GM18526 (cell line): ENCODE results near the gene KRTAP7-1.

Experiments
- POLR2A ChIP-seq: IDR thresholded peaks from 3 replicates; pipeline ENCODE4 v1.6.1; 2011; ENCODE audit not compliant: insufficient read length; ENCODE audit errors: extremely low read depth

Gene KRTAP7-1, protein sequence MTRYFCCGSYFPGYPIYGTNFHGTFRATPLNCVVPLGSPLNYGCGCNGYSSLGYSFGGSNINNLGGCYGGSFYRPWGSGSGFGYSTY

DNA sequence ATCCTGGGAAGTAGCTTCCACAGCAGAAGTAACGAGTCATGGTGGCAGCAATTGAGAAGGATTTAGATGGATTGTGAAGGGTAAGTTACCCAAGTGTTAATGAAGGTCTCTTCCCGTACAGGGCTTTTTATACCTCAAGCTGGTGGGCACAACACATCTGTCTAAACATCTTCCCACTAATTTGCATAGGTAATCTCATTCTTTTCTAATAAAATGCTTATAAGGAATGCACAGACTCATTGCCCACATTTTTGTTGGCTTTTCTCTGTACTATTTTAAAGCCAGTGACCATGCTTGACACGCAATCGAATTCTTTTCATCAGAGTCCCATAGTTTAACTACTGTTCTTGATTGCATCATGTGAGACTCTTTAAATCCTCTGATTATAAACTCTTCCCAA lies at the start of gene KRTAP7-1:
Gene KRTAP7-1 (minus strand): TSS at position 101 of the 400 bp plus-strand sequence. CDS start 61 bp downstream, at position 40.
- no peak for TF ChIP-seq POLR2A

GRCh38 chr21:30874526-30874925 lies 45.0 kb upstream of the KRTAP7-1 start:
- TF ChIP-seq POLR2A = no peak

DNA sequence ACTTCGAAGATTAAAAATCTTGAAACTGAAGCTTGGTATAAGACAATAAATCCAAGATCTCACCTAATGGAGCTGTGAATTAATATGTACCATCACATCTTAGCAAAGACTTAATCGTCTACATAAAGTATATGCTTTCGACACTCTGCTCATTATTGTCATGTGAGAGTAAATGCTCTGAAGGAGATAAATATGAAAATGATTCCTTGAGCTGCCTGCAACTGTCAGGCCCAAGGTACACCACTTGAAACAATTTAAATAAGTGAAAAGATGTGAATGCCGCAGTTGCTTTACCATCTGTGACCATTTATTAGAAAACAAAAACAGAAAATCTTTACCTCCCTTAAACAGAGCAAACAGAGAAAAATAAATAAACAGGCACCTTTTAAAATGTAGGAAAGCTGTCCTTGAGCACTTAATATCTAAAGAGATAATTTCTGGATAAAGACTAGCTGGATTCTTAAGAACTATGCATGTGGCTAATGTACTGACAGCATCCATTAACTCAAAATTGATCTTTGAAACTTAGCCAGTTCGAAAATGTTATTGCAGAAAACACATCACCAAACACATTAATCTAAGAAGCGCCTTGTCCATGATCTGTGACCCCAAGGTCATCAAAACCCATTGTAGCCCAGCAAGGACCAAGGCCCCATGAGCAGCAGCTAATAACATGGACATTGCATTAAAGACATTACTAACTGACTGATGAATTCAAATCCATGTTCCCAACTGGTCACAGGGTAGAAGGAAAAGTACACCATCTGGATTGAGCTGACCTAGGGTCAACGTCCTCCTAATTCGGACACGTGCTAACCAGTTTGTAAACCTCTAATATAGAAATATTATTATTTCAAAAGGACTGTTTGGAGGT lies 18.3 kb upstream of the KRTAP7-1 start:
- no peak for TF ChIP-seq POLR2A

- TF ChIP-seq POLR2A = no peak
These were observed 13.4 kb upstream of the KRTAP7-1 start for GRCh38 chr21:30842990-30843389.

GRCh38 chr21:30839304-30839703 lies 9.7 kb upstream of the KRTAP7-1 start:
- TF ChIP-seq POLR2A = no peak

DNA sequence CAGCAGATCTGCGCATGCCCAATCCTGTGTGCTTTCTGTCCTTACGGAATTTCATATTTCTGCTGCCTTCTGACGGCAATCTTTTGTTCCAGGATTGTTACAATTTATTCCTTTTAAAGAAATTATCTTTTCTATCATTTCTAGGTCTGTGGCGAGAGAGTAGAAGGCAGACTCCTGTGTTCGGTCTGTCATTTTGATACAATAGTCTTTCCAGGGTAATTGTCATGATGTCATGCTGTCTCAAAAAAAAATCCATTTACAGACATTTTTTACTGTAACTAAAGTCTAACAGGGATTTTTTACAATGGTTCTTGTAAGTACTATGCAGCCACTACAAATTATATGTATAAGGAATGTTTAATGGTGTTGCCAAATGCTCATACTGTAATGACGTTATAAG lies 9.0 kb upstream of the KRTAP7-1 start:
- no peak for TF ChIP-seq POLR2A

- TF ChIP-seq POLR2A = no peak
These were observed 1.7 kb upstream of the KRTAP7-1 start for GRCh38 chr21:30831194-30831765.

DNA sequence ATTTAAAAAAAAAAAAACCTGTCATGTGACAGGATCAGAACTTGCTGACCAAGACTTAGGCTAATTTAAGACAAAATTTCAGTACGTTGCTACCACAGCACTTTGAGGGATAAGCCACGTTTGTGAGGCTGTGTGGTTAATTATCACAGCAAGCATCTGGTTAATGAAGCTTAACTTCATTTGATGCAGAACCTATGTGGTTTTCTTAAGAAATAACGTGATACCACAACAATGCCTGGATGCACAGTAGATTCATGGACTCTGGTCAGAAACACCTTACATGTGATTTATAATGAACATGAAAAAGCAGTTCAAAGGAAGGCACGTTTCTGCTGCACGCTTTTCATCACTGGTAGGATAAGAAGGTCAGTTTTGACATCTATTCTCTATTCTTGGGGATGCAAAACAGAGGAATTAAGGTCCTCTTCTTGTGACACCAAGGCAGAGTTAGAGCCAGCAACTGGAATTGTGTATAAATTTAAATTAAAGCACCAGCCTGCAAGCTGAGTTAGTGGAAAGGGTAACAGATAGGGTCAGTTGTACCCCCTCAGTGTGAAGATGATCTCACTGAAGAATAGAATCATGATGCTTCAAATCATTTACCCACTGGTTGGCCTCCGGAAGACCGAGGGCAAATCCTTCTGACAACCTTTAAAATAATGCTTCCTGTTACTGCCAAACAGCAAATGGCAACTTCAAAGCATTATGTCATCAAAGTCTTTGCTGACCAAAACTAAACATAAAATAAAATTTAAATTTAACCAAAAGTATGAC lies 10.5 kb downstream of the KRTAP7-1 start:
- no peak for TF ChIP-seq POLR2A

DNA sequence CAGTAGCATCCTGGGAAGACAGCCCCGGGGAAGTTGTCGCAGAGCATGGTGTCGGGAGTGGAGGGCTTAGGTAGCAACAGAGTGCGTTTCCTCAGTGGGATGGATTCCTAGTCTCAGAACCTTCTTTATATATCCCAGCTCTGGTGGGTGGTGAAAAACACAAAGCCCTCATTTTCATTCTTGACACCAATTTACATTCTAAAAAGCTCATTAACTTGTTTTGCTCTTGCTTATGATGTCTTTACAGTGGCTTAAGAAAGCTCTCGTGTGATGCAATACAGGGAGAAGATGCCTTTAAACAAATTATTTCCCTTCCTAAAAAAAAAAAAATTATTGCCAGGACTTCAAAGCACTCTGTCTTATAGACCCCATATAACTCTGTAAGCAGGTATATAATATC lies 16.4 kb downstream of the KRTAP7-1 start, which contains the start of gene KRTAP8-1:
Gene KRTAP8-1 (minus strand): TSS at position 101 of the 400 bp plus-strand sequence. CDS start 54 bp downstream, at position 47.
- TF ChIP-seq POLR2A = no peak

DNA sequence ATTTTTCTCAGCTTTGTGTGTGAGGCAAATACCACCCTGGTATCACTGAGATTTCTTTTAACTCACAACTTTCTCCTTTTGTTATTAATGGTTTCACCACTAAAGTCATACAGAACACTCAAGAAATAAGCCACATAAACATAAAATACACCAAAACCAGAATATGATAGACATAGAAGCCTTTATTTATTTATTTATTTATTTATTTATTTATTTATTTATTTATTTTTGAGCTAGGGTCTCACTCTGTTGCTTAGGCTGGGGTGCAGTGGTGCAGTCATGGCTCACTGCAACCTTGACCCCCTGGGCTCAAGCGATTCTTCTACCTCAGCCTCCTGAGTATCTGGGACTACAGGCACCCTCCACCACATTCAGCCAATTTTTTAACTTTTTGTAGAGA lies 29.0 kb downstream of the KRTAP7-1 start:
- TF ChIP-seq POLR2A = no peak

GRCh38 chr21:30793581-30794314 lies 35.8 kb downstream of the KRTAP7-1 start:
- no peak for TF ChIP-seq POLR2A

DNA sequence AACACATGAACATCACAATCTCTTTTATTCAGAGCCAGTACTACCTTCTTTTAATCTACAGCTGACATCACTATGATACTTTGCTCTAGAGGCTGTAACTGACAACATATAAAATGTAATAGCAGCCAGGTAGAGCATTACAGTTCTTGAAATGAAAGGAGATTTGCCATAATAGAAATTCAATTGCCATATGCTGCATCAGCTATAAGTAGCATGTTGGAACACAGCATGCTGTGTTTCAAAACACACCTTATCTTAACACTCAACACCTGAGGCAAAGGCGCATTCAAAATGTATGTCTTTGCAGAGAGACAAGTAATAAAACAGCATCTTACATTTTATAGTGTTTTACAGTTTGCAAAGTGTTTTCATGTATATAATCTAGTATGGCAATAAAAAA lies 50.3 kb downstream of the KRTAP7-1 start:
- no peak for TF ChIP-seq POLR2A
